ENCODE data around the gene R3HCC1L. TPM values are rescaled to one million over a fixed set of nuclear protein-coding genes. Genes with fewer than 3 reads are reported as not detected.

Gene R3HCC1L
- total RNA-seq, 1 donor from 2014 or later, result 18.4 TPM

- H3K27ac Mint-ChIP-seq (ENCODE audit: unreplicated experiment), result no peak overlapping the region
- H3K4me3 Mint-ChIP-seq, result no peak overlapping the region
- H3K4me1 Mint-ChIP-seq, result peaks cover 47% of the 10 kb centered on the region
- H3K9me3 Mint-ChIP-seq, result no peaks in the 10 kb centered on the region
- no peaks in the 10 kb centered on the region for H3K27me3 Mint-ChIP-seq (ENCODE audit: low read depth)
- H3K36me3 Mint-ChIP-seq (ENCODE audit: low read depth), result peaks cover 2% of the 10 kb centered on the region
- TF ChIP-seq CTCF (conservative IDR thresholded peaks at IDR 0.05), result no peak
- DNase-seq (ENCODE audit: low read depth, low spot score), result no peak
These were observed 116.9 kb downstream of the R3HCC1L start for GRCh38 chr10:98251399-98251798.

- Mint-ChIP-seq H3K9me3 (no peaks in the 10 kb centered on the region), H3K36me3 (ENCODE audit: low read depth) (peaks cover 2% of the 10 kb centered on the region), H3K27ac (ENCODE audit: unreplicated experiment) (no peak overlapping the region), H3K27me3 (ENCODE audit: low read depth) (no peaks in the 10 kb centered on the region), H3K4me3 (no peak overlapping the region), H3K4me1 (peaks cover 37% of the 10 kb centered on the region)
- DNase-seq (ENCODE audit: low read depth, low spot score), result no peak
- no peak for TF ChIP-seq CTCF (conservative IDR thresholded peaks at IDR 0.05)
These were observed 118.0 kb downstream of the R3HCC1L start for GRCh38 chr10:98252464-98252863.

- no peaks in the 10 kb centered on the region for H3K27me3 Mint-ChIP-seq (ENCODE audit: low read depth)
- no peak for DNase-seq (ENCODE audit: low read depth, low spot score)
- TF ChIP-seq CTCF (conservative IDR thresholded peaks at IDR 0.05), result no peak
- H3K9me3 Mint-ChIP-seq, result no peaks in the 10 kb centered on the region
- H3K27ac Mint-ChIP-seq (ENCODE audit: unreplicated experiment), result no peak overlapping the region
- H3K4me1 Mint-ChIP-seq, result peaks cover 29% of the 10 kb centered on the region
- no peak overlapping the region for H3K4me3 Mint-ChIP-seq
- H3K36me3 Mint-ChIP-seq (ENCODE audit: low read depth), result peaks cover 2% of the 10 kb centered on the region
These were observed 119.0 kb downstream of the R3HCC1L start for GRCh38 chr10:98253499-98253898.

- H3K27ac Mint-ChIP-seq (ENCODE audit: unreplicated experiment), result no peak overlapping the region
- DNase-seq (ENCODE audit: low read depth, low spot score), result no peak
- no peak overlapping the region for H3K4me3 Mint-ChIP-seq
- H3K9me3 Mint-ChIP-seq, result no peaks in the 10 kb centered on the region
- H3K4me1 Mint-ChIP-seq, result peaks cover 21% of the 10 kb centered on the region
- H3K27me3 Mint-ChIP-seq (ENCODE audit: low read depth), result no peaks in the 10 kb centered on the region
- H3K36me3 Mint-ChIP-seq (ENCODE audit: low read depth), result peaks cover 2% of the 10 kb centered on the region
- no peak for TF ChIP-seq CTCF (conservative IDR thresholded peaks at IDR 0.05)
These were observed 119.9 kb downstream of the R3HCC1L start for GRCh38 chr10:98254234-98254974.

GRCh38 chr10:98255146-98255877 is 120.9 kb downstream of the R3HCC1L start:
- H3K4me3 Mint-ChIP-seq, result no peak overlapping the region
- no peak for DNase-seq (ENCODE audit: low read depth, low spot score)
- peaks cover 2% of the 10 kb centered on the region for H3K36me3 Mint-ChIP-seq (ENCODE audit: low read depth)
- peaks cover 12% of the 10 kb centered on the region for H3K4me1 Mint-ChIP-seq
- no peak for TF ChIP-seq CTCF (conservative IDR thresholded peaks at IDR 0.05)
- no peak overlapping the region for H3K27ac Mint-ChIP-seq (ENCODE audit: unreplicated experiment)
- no peaks in the 10 kb centered on the region for H3K27me3 Mint-ChIP-seq (ENCODE audit: low read depth)
- H3K9me3 Mint-ChIP-seq, result no peaks in the 10 kb centered on the region
